Measurements from ENCODE around the gene FLOT1. TPM values are rescaled to one million over a fixed set of nuclear protein-coding genes. Genes with fewer than 3 reads are reported as not detected.

Gene FLOT1
- total RNA-seq, 2 experiments from 2014 or later, result 66.7 to 108 TPM

GRCh38 chr6:30763618-30764489, 21.4 kb upstream of the FLOT1 start:
- ChIA-PET POLR2A (interaction anchor here (0.6 kb wide), 1 partner anchor 24 kb away, joined by 4 read pairs; no protein-coding TSS in a partner anchor), CTCF (ENCODE audit: unreplicated experiment) (no interaction called here)
- no peak overlapping the region for H3K4me2 ChIP-seq (ENCODE audit: low read length)
- no peaks in the 10 kb centered on the region for H3K9me2 ChIP-seq (ENCODE audit: insufficient read depth, low read length)
- intact Hi-C loops (cut with micrococcal nuclease; ENCODE audit: unreplicated experiment), result no loop called here
- no peak overlapping the region for H3K4me3 ChIP-seq (ENCODE audit: low read depth, low read length, poor library complexity, severe bottlenecking)
- TF ChIP-seq CTCF (conservative IDR thresholded peaks at IDR 0.05; ENCODE audit: low read length) (no peak), EZH2phosphoT487 (IDR thresholded peaks at IDR 0.05; ENCODE audit: borderline replicate concordance, low read depth, low read length) (no peak)
- no peaks in the 10 kb centered on the region for H3K9me3 ChIP-seq (ENCODE audit: low read length)
- DNase-seq (ENCODE audit: low spot score), result no peak
- no TSS peak for BruUV-seq (replicated peaks)
- H4K20me1 ChIP-seq (ENCODE audit: insufficient read depth, low read length), result no peaks in the 10 kb centered on the region
- no peak overlapping the region for H3K27ac ChIP-seq (ENCODE audit: low read depth, low read length, poor library complexity, severe bottlenecking)
- H2AFZ ChIP-seq (ENCODE audit: low read length), result no peak overlapping the region
- H3K79me2 ChIP-seq (ENCODE audit: insufficient read depth, low read depth, low read length), result no peaks in the 10 kb centered on the region
- H3K36me3 ChIP-seq (ENCODE audit: insufficient read depth, low read length), result no peaks in the 10 kb centered on the region
- H3K4me1 ChIP-seq (ENCODE audit: insufficient read depth, low read length, poor library complexity, severe bottlenecking), result peaks cover 12% of the 10 kb centered on the region

- Histone ChIP-seq H3K36me3 (ENCODE audit: insufficient read depth, low read length) (no peaks in the 10 kb centered on the region), H3K9me3 (ENCODE audit: low read length) (no peaks in the 10 kb centered on the region), H3K4me1 (ENCODE audit: insufficient read depth, low read length, poor library complexity, severe bottlenecking) (peaks cover 16% of the 10 kb centered on the region), H3K79me2 (ENCODE audit: insufficient read depth, low read depth, low read length) (no peaks in the 10 kb centered on the region), H3K4me3 (ENCODE audit: low read depth, low read length, poor library complexity, severe bottlenecking) (no peak overlapping the region), H3K4me2 (ENCODE audit: low read length) (no peak overlapping the region), H3K9me2 (ENCODE audit: insufficient read depth, low read length) (no peaks in the 10 kb centered on the region), H3K27ac (ENCODE audit: low read depth, low read length, poor library complexity, severe bottlenecking) (no peak overlapping the region), H4K20me1 (ENCODE audit: insufficient read depth, low read length) (no peaks in the 10 kb centered on the region), H2AFZ (ENCODE audit: low read length) (no peak overlapping the region)
- TF ChIP-seq EZH2phosphoT487 (IDR thresholded peaks at IDR 0.05; ENCODE audit: borderline replicate concordance, low read depth, low read length) (no peak), CTCF (conservative IDR thresholded peaks at IDR 0.05; ENCODE audit: low read length) (no peak)
- POLR2A ChIA-PET, result interaction anchor here (0.6 kb wide), 3 partner anchors 24 to 1548 kb away, joined by 3 to 4 read pairs (median 3); no protein-coding TSS in a partner anchor
- intact Hi-C loops (cut with micrococcal nuclease; ENCODE audit: unreplicated experiment), result no loop called here
- CTCF ChIA-PET (ENCODE audit: unreplicated experiment), result no interaction called here
- no peak for DNase-seq (ENCODE audit: low spot score)
- no TSS peak for BruUV-seq (replicated peaks)
Observed at GRCh38 chr6:30763155-30763617, 20.7 kb upstream of the FLOT1 start.
